ENCODE results near the gene DYNC1I1. TPM values are rescaled to one million over a fixed set of nuclear protein-coding genes. Genes with fewer than 3 reads are reported as not detected.

DYNC1I1 gene
- total RNA-seq, 1 experiment from 2014 or later = not detected

- Histone ChIP-seq H3K36me3 (ENCODE audit: low read depth) (no peaks in the 10 kb centered on the region), H3K4me3 (no peak overlapping the region), H3K9me2 (ENCODE audit: insufficient read depth) (no peaks in the 10 kb centered on the region), H3F3A (ENCODE audit: insufficient read depth, low read depth) (no peaks in the 10 kb centered on the region), H3K79me2 (ENCODE audit: low read depth) (no peaks in the 10 kb centered on the region), H3K4me2 (no peak overlapping the region), H4K20me1 (ENCODE audit: insufficient read depth) (no peaks in the 10 kb centered on the region), H3K27me3 (ENCODE audit: insufficient read depth, low read depth) (peaks cover 4% of the 10 kb centered on the region; the same call in 1 of the 2 replicates), H3K9me3 (ENCODE audit: insufficient read depth, low read depth) (no peaks in the 10 kb centered on the region), H3K4me1 (replicated peaks; ENCODE audit: insufficient read depth) (no peaks in the 10 kb centered on the region), H3K27ac (no peak overlapping the region), H2AFZ (no peak overlapping the region)
- ChIA-PET CTCF (no interaction called here), POLR2A (ENCODE audit: unreplicated experiment) (no interaction called here)
- BruUV-seq (replicated peaks) = no TSS peak
- intact Hi-C loops (cut with micrococcal nuclease; ENCODE audit: unreplicated experiment) = no loop called here
- DNase-seq = no peak
- TF ChIP-seq CTCF (conservative IDR thresholded peaks at IDR 0.05) (no peak), EZH2 (IDR thresholded peaks at IDR 0.05; ENCODE audit: low read depth) (no peak)
These were observed 138.0 kb downstream of the DYNC1I1 start for GRCh38 chr7:95910341-95910740.

DNA sequence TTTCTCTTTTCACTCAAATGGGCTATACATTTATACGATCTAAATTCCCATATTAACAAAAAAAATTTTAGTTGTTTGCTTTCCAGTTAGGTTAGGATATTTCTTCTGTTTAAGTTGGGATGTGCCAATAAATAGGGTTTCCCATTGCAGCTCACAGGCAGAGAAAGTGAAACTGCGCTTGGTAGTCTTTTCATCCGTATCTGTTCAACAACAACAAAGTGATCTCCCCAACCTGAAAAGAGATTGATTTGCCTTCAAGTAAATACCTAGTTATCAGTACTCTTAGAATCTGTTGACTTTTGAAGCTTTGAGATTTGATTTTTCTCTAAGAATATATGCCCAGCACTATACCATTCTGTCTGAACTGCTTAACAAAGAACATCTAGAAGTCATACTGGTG lies 143.4 kb downstream of the DYNC1I1 start:
- Histone ChIP-seq H3K4me1 (replicated peaks; ENCODE audit: insufficient read depth) (no peaks in the 10 kb centered on the region), H3K27ac (no peak overlapping the region), H3F3A (ENCODE audit: insufficient read depth, low read depth) (no peaks in the 10 kb centered on the region), H3K9me3 (ENCODE audit: insufficient read depth, low read depth) (no peaks in the 10 kb centered on the region), H4K20me1 (ENCODE audit: insufficient read depth) (no peaks in the 10 kb centered on the region), H3K4me3 (no peak overlapping the region), H3K4me2 (no peak overlapping the region), H3K36me3 (ENCODE audit: low read depth) (no peaks in the 10 kb centered on the region), H2AFZ (no peak overlapping the region), H3K9me2 (ENCODE audit: insufficient read depth) (no peaks in the 10 kb centered on the region), H3K27me3 (ENCODE audit: insufficient read depth, low read depth) (no peaks in the 10 kb centered on the region; the same call in 1 of the 2 replicates), H3K79me2 (ENCODE audit: low read depth) (no peaks in the 10 kb centered on the region)
- CTCF ChIA-PET = interaction anchor here (0.6 kb wide), 1 partner anchor 917 kb away, joined by 3 read pairs; no protein-coding TSS in a partner anchor
- TF ChIP-seq CTCF (conservative IDR thresholded peaks at IDR 0.05) (no peak), EZH2 (IDR thresholded peaks at IDR 0.05; ENCODE audit: low read depth) (no peak)
- intact Hi-C loops (cut with micrococcal nuclease; ENCODE audit: unreplicated experiment) = loop anchor here (1.0 to 5.0 kb wide), 5 partner anchors 1112 to 1932 kb away; no protein-coding TSS in a partner anchor
- BruUV-seq (replicated peaks) = no TSS peak
- no peak for DNase-seq
- POLR2A ChIA-PET (ENCODE audit: unreplicated experiment) = interaction anchor here (0.7 kb wide), 1 partner anchor 1929 kb away, joined by 3 read pairs; no protein-coding TSS in a partner anchor

DNA sequence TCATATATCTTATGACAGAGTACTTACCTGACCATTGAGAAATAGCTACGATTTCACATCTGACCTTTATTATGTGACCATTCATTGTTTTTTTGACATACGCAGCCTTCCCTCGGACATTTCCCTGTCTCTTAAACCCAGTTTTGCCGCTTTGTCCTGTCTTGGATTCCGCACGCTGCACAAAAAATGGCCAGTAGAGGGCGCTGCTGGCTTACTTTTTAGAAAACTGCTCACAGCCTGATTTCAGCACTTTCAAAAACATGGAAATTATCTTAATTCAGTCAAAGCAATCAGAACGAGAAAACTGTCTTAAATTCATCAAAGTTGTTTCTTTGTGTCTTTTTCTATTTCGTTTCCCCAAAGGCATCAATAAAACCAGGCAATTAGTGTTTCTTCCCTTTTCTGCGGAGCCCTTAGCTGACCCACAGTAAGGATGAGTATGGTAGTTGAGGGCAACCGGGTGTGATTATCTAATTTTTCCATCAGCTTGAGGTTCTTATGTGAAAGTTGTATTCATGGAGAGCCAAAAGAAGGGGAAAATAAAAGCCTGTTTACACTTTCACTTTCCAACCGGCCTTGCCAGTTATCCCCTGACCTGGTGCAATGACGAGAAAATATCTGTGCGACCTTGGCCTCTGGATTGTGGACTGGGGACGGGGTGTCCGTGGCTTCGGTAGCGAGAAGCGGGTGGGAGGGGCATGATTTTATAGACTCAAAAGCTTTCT lies 144.4 kb downstream of the DYNC1I1 start:
- ChIA-PET CTCF (interaction anchor here (0.7 kb wide), 1 partner anchor 1092 kb away, joined by 6 read pairs; no protein-coding TSS in a partner anchor), POLR2A (ENCODE audit: unreplicated experiment) (no interaction called here)
- Histone ChIP-seq H3F3A (ENCODE audit: insufficient read depth, low read depth) (no peaks in the 10 kb centered on the region), H3K4me3 (no peak overlapping the region), H3K79me2 (ENCODE audit: low read depth) (no peaks in the 10 kb centered on the region), H3K4me2 (peak overlapping the region; percentile 54), H4K20me1 (ENCODE audit: insufficient read depth) (no peaks in the 10 kb centered on the region), H3K27me3 (ENCODE audit: insufficient read depth, low read depth) (no peaks in the 10 kb centered on the region; the same call in 1 of the 2 replicates), H3K27ac (no peak overlapping the region), H3K9me2 (ENCODE audit: insufficient read depth) (no peaks in the 10 kb centered on the region), H3K36me3 (ENCODE audit: low read depth) (no peaks in the 10 kb centered on the region), H3K9me3 (ENCODE audit: insufficient read depth, low read depth) (no peaks in the 10 kb centered on the region), H3K4me1 (replicated peaks; ENCODE audit: insufficient read depth) (no peaks in the 10 kb centered on the region), H2AFZ (no peak overlapping the region)
- intact Hi-C loops (cut with micrococcal nuclease; ENCODE audit: unreplicated experiment) = loop anchor here (1.0 to 5.0 kb wide), 5 partner anchors 1111 to 1931 kb away; no protein-coding TSS in a partner anchor
- peak; percentile 43 to 76 for DNase-seq
- TF ChIP-seq CTCF (conservative IDR thresholded peaks at IDR 0.05) = peak; percentile 92
- TF ChIP-seq EZH2 (IDR thresholded peaks at IDR 0.05; ENCODE audit: low read depth) = no peak
- BruUV-seq (replicated peaks) = no TSS peak
